Prostate gland (tissue), 2 donors: Measurements from ENCODE around the gene MYO9A.

Experiments
- CTCF ChIP-seq, 4 experiments: fragments of 200-600 bp in 2 of 4; fragments of 450-650 bp in 2 of 4; sonication (generic) in 2 of 4; IDR thresholded peaks; 1 replicate in 3 of 4; 2 replicates in 1 of 4; pipeline ENCODE4 v1.5.1; 2016 to 2019; ENCODE audit warnings: antibody characterized with exemption in 4 of 4, mild to moderate bottlenecking in 2 of 4, moderate library complexity in 2 of 4
- POLR2A ChIP-seq: fragments of 450-650 bp; IDR thresholded peaks from one replicate; pipeline ENCODE4 v1.6.1; 2016; ENCODE audit warnings: antibody characterized with exemption, mild to moderate bottlenecking
- POLR2AphosphoS5 ChIP-seq: sonication (generic); formaldehyde crosslinking; IDR thresholded peaks from one replicate; pipeline ENCODE4 v1.6.1; 2017; ENCODE audit warnings: antibody characterized with exemption

DNA sequence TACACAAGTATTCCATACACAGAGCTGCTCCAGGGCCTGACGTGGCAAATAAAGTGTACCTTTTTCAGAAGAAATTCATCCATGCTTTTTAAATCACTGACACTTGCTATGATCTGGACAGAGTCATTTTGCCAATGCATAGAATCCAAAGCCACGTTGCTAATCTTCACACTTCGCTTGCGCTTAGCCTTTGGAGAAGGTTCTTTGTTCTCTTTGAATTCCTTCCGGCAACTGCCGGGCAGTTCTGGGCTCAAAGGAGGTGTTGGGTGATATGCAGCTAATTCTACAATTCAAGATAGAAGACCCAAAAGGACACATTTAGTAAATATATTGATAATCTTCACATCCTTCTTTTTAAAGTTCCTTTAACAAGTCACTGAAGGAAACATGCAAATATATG is 237.7 kb downstream of the MYO9A start:
- TF ChIP-seq POLR2A (no peak), CTCF (IDR thresholded peaks at IDR 0.05) (no peak), POLR2AphosphoS5 (no peak)
